A549 (cell line): Measurements from ENCODE around the gene CPHXL2. TPM values are rescaled to one million over a fixed set of nuclear protein-coding genes. Genes with fewer than 3 reads are reported as not detected.

Experiments
- ATAC-seq, 2 experiments: fragments of 200-7000 bp in 1 of 2; fragments of >200 bp in 1 of 2; cut with Nextera tagmentation in 1 of 2; cut with Tn5 transposase in 1 of 2; 3 replicates each; pipeline versions ENCODE4 v1.8.0 to v1.9.1; 2018 to 2020; ENCODE audit warnings: mild to moderate bottlenecking in 1 of 2, moderate library complexity in 1 of 2
- CTCF ChIA-PET: fragments of 300-600 bp; sonication (Branson Sonifier 250); formaldehyde crosslinking; extraction: SDS; loops from one replicate; lab custom pipeline; 2021; ENCODE audit warnings: antibody characterized with exemption, inconsistent platforms; lab: Yijun Ruan, JAX
- POLR2A ChIA-PET: fragments of 350-600 bp; formaldehyde crosslinking; extraction: SDS; loops from one replicate; lab custom pipeline; 2021; ENCODE audit warnings: antibody characterized with exemption, inconsistent platforms; lab: Yijun Ruan, JAX
- DNase-seq, 2 experiments: peaks; one replicate each; pipeline versions ENCODE4 v3.0.0 to v3.0.0-alpha.2; 2011 to 2016; ENCODE audit warnings: low read depth in 1 of 2, low spot score in 1 of 2
- FAIRE-seq: peaks from 2 replicates; lab custom pipeline; 2011; peaks lifted over from hg19 to GRCh38; lab: Jason Lieb, UNC
- H3K27ac ChIP-seq, 2 experiments: fragments of >200 bp; sonication (Bioruptor Twin); formaldehyde crosslinking; 3 replicates each; pipeline ENCODE4 v1.5.1; 2016 to 2017
- H3K4me1 ChIP-seq: fragments of >200 bp; sonication (Bioruptor Twin); formaldehyde crosslinking; 3 replicates; pipeline ENCODE4 v1.6.1; 2016
- H3K4me2 ChIP-seq: fragments of >200 bp; sonication (Bioruptor Twin); formaldehyde crosslinking; 3 replicates; pipeline ENCODE4 v1.6.1; 2016
- H3K4me3 ChIP-seq: fragments of >200 bp; sonication (Bioruptor Twin); formaldehyde crosslinking; 3 replicates; pipeline ENCODE4 v1.5.1; 2016
- H3K9me3 ChIP-seq: fragments of >200 bp; sonication (Bioruptor Twin); formaldehyde crosslinking; 3 replicates; pipeline ENCODE4 v1.6.1; 2016
- BHLHE40 ChIP-seq: IDR thresholded peaks from 2 replicates; pipeline ENCODE4 v1.6.1; 2012; ENCODE audit warnings: low read depth, low read length, inconsistent platforms
- CBX8 ChIP-seq: fragments of 200-600 bp; sonication (generic); IDR thresholded peaks from 2 replicates; pipeline ENCODE4 v1.6.1; 2016
- CEBPB ChIP-seq, 2 experiments: fragments of >200 bp in 1 of 2; sonication (Bioruptor Twin) in 1 of 2; formaldehyde crosslinking in 1 of 2; IDR thresholded peaks; 2 replicates each; pipeline ENCODE4 v1.6.1; 2012 to 2016
- CHD2 ChIP-seq: fragments of 150-350 bp; IDR thresholded peaks from 2 replicates; pipeline ENCODE4 v1.6.1; 2014; ENCODE audit warnings: low read length; ENCODE audit not compliant: partially characterized antibody
- CHD4 ChIP-seq: fragments of 200-600 bp; sonication (generic); IDR thresholded peaks from 2 replicates; pipeline ENCODE4 v1.6.1; 2016; ENCODE audit warnings: antibody characterized with exemption, mild to moderate bottlenecking, borderline replicate concordance
- EHF ChIP-seq: fragments of 250-450 bp; sonication (Bioruptor Pico); IDR thresholded peaks from 2 replicates; pipeline ENCODE4 v1.5.0; 2020; ENCODE audit warnings: mild to moderate bottlenecking
- FOSL2 ChIP-seq, 2 experiments: fragments of 450-650 bp in 1 of 2; fragments of >200 bp in 1 of 2; sonication (Bioruptor Twin) in 1 of 2; formaldehyde crosslinking; IDR thresholded peaks; 2 replicates each; pipeline versions ENCODE4 v1.5.0 to v1.6.1; 2016 to 2020; ENCODE audit warnings: mild to moderate bottlenecking in 1 of 2, moderate library complexity in 1 of 2
- GATA3 ChIP-seq: IDR thresholded peaks from 2 replicates; pipeline ENCODE4 v1.6.1; 2012; ENCODE audit warnings: borderline replicate concordance
- HDAC2 ChIP-seq: fragments of 200-600 bp; sonication (generic); IDR thresholded peaks from 2 replicates; pipeline ENCODE4 v1.6.1; 2016
- HEYL ChIP-seq: fragments of 250-450 bp; sonication (Bioruptor Pico); IDR thresholded peaks from 2 replicates; pipeline ENCODE4 v1.8.0; 2021; ENCODE audit warnings: mild to moderate bottlenecking, moderate library complexity
- HOXA7 ChIP-seq: fragments of 250-450 bp; sonication (Bioruptor Pico); IDR thresholded peaks from 2 replicates; pipeline ENCODE4 v1.5.0; 2020; ENCODE audit warnings: mild to moderate bottlenecking, moderate library complexity
- HOXB13 ChIP-seq: fragments of 250-450 bp; sonication (Bioruptor Pico); IDR thresholded peaks from 2 replicates; pipeline ENCODE4 v1.5.0; 2020; ENCODE audit warnings: low read depth, mild to moderate bottlenecking, moderate library complexity
- JUN ChIP-seq, 2 experiments: fragments of >200 bp; sonication (Bioruptor Twin); formaldehyde crosslinking; IDR thresholded peaks; 2 replicates in 1 of 2; 3 replicates in 1 of 2; pipeline ENCODE4 v1.6.1; 2016 to 2017
- JUNB ChIP-seq: fragments of >200 bp; sonication (Bioruptor Twin); formaldehyde crosslinking; IDR thresholded peaks from 2 replicates; pipeline ENCODE4 v1.6.1; 2016
- KDM1A ChIP-seq: fragments of 200-600 bp; sonication (generic); IDR thresholded peaks from 2 replicates; pipeline ENCODE4 v1.6.1; 2016; ENCODE audit warnings: low read depth, mild to moderate bottlenecking
- KDM5A ChIP-seq: fragments of 200-600 bp; sonication (generic); IDR thresholded peaks from 2 replicates; pipeline ENCODE4 v1.6.1; 2016; ENCODE audit warnings: antibody characterized with exemption, mild to moderate bottlenecking
- MYC ChIP-seq: IDR thresholded peaks from 2 replicates; pipeline ENCODE4 v1.6.1; 2012; ENCODE audit warnings: mild to moderate bottlenecking, inconsistent platforms, low read length, improper control_type of control experiment, borderline replicate concordance
- POLR2A ChIP-seq: IDR thresholded peaks from 2 replicates; pipeline ENCODE4 v1.6.1; 2012; ENCODE audit warnings: mild to moderate bottlenecking, low read length
- RAD21 ChIP-seq, 2 experiments: fragments of >200 bp in 1 of 2; sonication (Bioruptor Twin) in 1 of 2; formaldehyde crosslinking in 1 of 2; IDR thresholded peaks in 1 of 2; conservative IDR thresholded peaks in 1 of 2; 2 replicates in 1 of 2; 3 replicates in 1 of 2; pipeline ENCODE4 v1.6.1; 2012 to 2018; ENCODE audit warnings: inconsistent platforms in 1 of 2
- RFX5 ChIP-seq: fragments of 450-650 bp; IDR thresholded peaks from 2 replicates; pipeline ENCODE4 v1.7.1; 2014; ENCODE audit warnings: antibody characterized with exemption, mild to moderate bottlenecking, moderate library complexity
- TP53 ChIP-seq: fragments of 250-450 bp; sonication (Bioruptor Pico); IDR thresholded peaks from 2 replicates; pipeline ENCODE4 v1.5.0; 2021; ENCODE audit warnings: mild to moderate bottlenecking, moderate library complexity
- WGBS: methylation state at CpG from one replicate; pipeline ENCODE4 v1.1.6; 2017; ENCODE audit errors: missing lambda C conversion rate; 5-methylcytosine and 5-hydroxymethylcytosine counted together
- polyA plus RNA-seq, 4 experiments: library from polyadenylated mRNA; depleted of rRNA in 3 of 4; stranded (reverse); fragments of >200 nt; fragmentation: RNase III in 1 of 4; extraction: RNeasy Plus Mini Kit Qiagen cat#74134 plus additional on column Dnase treatment in 1 of 4; gene quantifications; 2 replicates in 3 of 4; 3 replicates in 1 of 4; pipeline ENCODE4 v1.2.3, GENCODE V29; 2011 to 2017
- TF ChIP-seq, protein P1 (sequence below): fragments of 150-350 bp; IDR thresholded peaks from 2 replicates; pipeline ENCODE4 v1.6.1; 2014; ENCODE audit warnings: low read depth, mild to moderate bottlenecking, low read length
- TF ChIP-seq, protein P2 (sequence below): IDR thresholded peaks from 2 replicates; pipeline ENCODE4 v1.6.1; 2012; ENCODE audit warnings: low read depth, borderline replicate concordance
- TF ChIP-seq, protein P3 (sequence below): fragments of >200 bp; sonication (Bioruptor Twin); formaldehyde crosslinking; IDR thresholded peaks from 3 replicates; pipeline ENCODE4 v1.6.1; 2016
- TF ChIP-seq, protein P4 (sequence below): IDR thresholded peaks from 2 replicates; pipeline ENCODE4 v1.6.1; 2012
- TF ChIP-seq, protein P5 (sequence below): fragments of 450-650 bp; IDR thresholded peaks from 2 replicates; pipeline ENCODE4 v1.6.1; 2014; ENCODE audit warnings: antibody characterized with exemption
- TF ChIP-seq, protein P6 (sequence below): fragments of 200-600 bp; sonication (generic); IDR thresholded peaks from 2 replicates; pipeline ENCODE4 v1.6.1; 2016; ENCODE audit warnings: antibody characterized with exemption, mild to moderate bottlenecking, moderate library complexity

CPHXL2 gene
- polyA plus RNA-seq, 2 of the 4 experiments (the other 2 are of a cell fraction) = not detected

DNA sequence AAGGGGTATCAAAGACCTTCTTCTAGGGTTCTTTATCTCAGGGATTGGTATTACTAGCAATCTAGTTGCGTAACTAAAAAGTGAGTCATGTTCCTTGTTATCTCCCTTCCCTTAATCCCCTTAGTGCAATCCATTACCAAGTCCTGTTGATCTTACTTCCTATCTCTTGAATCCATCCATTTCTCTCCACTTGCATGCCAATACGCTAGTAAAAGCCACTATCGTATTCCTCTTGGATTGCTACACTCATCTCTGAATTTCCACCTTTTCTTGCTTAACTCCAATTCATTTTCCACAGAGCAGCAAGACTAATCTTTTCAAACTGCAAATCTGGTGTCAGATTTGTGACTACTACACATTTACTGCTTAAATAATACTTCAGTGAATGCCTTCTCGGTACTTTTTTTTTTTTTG, 51.9 kb downstream of the CPHXL2 start:
- DNase-seq (peak; percentile 13 to 37), FAIRE-seq (no peak), ATAC-seq (no peak)
- peaks cover 19% of the 10 kb centered on the region for H3K4me1 ChIP-seq
- WGBS = 81% methylated on average over 4 of the region's 4 CpGs
- TF ChIP-seq FOSL2 (IDR thresholded peaks at IDR 0.05) (0 out of 2 replicates have a peak, but pooled peaks have one; percentile 36), FOSL2 (CRISPR knock-in tag; IDR thresholded peaks at IDR 0.05) (peak; percentile 68), TP53 (CRISPR knock-in tag) (no peak), KDM5A (no peak), RFX5 (no peak), CBX8 (no peak), KDM1A (no peak), CEBPB (IDR thresholded peaks at IDR 0.05) (peak; percentile 71 to 89)
- TF ChIP-seq, all 56 proteins: peak for 2
- H3K4me2 ChIP-seq = no peak overlapping the region
- no peaks in the 10 kb centered on the region for H3K9me3 ChIP-seq
- CTCF ChIA-PET = no interaction called here
- POLR2A ChIA-PET = no interaction called here
- H3K27ac ChIP-seq = no peak overlapping the region
- no peak overlapping the region for H3K4me3 ChIP-seq

DNA sequence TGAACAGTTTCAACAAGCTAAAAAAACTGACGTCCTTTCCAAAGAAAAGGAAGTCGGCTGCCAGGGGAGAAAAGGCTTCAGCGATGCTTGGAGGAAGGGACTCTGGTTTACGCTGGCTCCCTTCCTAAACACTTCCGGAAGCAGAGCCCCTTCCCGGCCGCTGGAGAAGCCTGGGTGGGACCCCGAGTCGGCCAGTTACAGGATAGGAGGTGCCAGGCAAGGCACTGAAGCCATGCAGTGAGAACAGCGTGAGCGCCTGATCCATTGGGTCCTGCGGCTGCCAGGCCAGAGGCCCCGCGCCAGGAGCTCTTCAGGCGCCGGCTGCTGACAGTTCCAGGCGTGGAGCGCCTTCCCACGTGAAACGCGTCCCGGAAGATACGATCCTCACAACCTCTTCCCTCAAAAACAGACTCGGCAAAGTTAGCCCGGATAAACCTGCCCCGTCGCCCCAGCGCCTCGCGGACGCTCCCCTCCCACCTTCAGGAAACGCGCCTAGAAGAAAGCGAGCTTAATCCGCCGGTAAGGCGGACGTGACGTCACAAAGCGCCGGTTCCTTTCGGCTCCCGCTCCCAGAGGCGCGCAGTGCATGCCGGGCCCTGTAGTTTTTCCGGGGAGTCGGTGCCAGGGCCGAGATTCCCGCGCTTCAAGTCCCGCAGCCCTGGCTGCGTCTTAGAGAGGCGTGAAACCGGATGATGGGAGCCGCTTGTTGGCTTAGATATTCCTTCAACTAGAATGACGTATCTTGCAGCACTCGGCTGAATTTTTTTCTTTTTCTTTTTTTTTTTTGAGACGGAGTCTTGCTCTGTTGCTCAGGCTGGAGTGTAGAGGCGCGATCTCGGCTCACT, 53.8 kb downstream of the CPHXL2 start, which contains the start of gene ADAT1:
ADAT1 (minus strand) TSS at position 521 of the 845 bp plus-strand sequence. CDS start 2,482 bp downstream, outside the sequence.
- Histone ChIP-seq H3K9me3 (no peaks in the 10 kb centered on the region), H3K4me1 (peaks cover 19% of the 10 kb centered on the region), H3K4me2 (peak within 1 kb of the TSS; percentile 98), H3K27ac (peak within 1 kb of the TSS; percentile 91 to 96), H3K4me3 (peak within 1 kb of the TSS; percentile 85)
- DNase-seq (peak; percentile 94 to 98), FAIRE-seq (no peak), ATAC-seq (peak; percentile 95 to 98)
- POLR2A ChIA-PET = interaction anchor here (0.5 to 2.2 kb wide), 11 partner anchors 8 to 424 kb away, joined by 3 to 17 read pairs (median 4); partner anchors contain the start of genes CFDP1, GABARAPL2, KARS1 and TERF2IP
- CTCF ChIA-PET = interaction anchor here (0.8 to 1.5 kb wide), 4 partner anchors 11 to 150 kb away, joined by 3 to 8 read pairs (median 3); no protein-coding TSS in a partner anchor
- WGBS = 2% methylated on average over 52 of the region's 62 CpGs
- TF ChIP-seq, protein P1, sequence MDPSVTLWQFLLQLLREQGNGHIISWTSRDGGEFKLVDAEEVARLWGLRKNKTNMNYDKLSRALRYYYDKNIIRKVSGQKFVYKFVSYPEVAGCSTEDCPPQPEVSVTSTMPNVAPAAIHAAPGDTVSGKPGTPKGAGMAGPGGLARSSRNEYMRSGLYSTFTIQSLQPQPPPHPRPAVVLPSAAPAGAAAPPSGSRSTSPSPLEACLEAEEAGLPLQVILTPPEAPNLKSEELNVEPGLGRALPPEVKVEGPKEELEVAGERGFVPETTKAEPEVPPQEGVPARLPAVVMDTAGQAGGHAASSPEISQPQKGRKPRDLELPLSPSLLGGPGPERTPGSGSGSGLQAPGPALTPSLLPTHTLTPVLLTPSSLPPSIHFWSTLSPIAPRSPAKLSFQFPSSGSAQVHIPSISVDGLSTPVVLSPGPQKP = no peak
- TF ChIP-seq, protein P2, sequence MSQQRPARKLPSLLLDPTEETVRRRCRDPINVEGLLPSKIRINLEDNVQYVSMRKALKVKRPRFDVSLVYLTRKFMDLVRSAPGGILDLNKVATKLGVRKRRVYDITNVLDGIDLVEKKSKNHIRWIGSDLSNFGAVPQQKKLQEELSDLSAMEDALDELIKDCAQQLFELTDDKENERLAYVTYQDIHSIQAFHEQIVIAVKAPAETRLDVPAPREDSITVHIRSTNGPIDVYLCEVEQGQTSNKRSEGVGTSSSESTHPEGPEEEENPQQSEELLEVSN = peak; percentile 91
- no peak for TF ChIP-seq HEYL (CRISPR knock-in tag)
- no peak for TF ChIP-seq HDAC2
- TF ChIP-seq, protein P3, sequence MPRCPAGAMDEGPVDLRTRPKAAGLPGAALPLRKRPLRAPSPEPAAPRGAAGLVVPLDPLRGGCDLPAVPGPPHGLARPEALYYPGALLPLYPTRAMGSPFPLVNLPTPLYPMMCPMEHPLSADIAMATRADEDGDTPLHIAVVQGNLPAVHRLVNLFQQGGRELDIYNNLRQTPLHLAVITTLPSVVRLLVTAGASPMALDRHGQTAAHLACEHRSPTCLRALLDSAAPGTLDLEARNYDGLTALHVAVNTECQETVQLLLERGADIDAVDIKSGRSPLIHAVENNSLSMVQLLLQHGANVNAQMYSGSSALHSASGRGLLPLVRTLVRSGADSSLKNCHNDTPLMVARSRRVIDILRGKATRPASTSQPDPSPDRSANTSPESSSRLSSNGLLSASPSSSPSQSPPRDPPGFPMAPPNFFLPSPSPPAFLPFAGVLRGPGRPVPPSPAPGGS = peak; percentile 93
- TF ChIP-seq POLR2A = peak; percentile 88
- peak; percentile 18; the same call in 1 of the 2 replicates for TF ChIP-seq GATA3
- no peak for TF ChIP-seq CHD4
- TF ChIP-seq BHLHE40 = no peak
- TF ChIP-seq, protein P4, sequence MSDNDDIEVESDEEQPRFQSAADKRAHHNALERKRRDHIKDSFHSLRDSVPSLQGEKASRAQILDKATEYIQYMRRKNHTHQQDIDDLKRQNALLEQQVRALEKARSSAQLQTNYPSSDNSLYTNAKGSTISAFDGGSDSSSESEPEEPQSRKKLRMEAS = peak; percentile 89
- TF ChIP-seq, protein P5, sequence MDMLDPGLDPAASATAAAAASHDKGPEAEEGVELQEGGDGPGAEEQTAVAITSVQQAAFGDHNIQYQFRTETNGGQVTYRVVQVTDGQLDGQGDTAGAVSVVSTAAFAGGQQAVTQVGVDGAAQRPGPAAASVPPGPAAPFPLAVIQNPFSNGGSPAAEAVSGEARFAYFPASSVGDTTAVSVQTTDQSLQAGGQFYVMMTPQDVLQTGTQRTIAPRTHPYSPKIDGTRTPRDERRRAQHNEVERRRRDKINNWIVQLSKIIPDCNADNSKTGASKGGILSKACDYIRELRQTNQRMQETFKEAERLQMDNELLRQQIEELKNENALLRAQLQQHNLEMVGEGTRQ = no peak
- TF ChIP-seq HOXB13 = no peak
- TF ChIP-seq EHF = no peak
- peak; percentile 95 for TF ChIP-seq CHD2
- no peak for TF ChIP-seq JUNB
- TF ChIP-seq FOSL2 (IDR thresholded peaks at IDR 0.05) = no peak
- 0 out of 2 replicates have a peak, but pooled peaks have one; percentile 8 for TF ChIP-seq FOSL2 (CRISPR knock-in tag; IDR thresholded peaks at IDR 0.05)
- peak; percentile 58 to 92; a peak in 4 of 5 replicates for TF ChIP-seq JUN (IDR thresholded peaks at IDR 0.05)
- TF ChIP-seq MYC = peak; percentile 51; the same call in 1 of the 2 replicates
- no peak for TF ChIP-seq RAD21 (conservative IDR thresholded peaks at IDR 0.05 in 1 of 2, IDR thresholded peaks at IDR 0.05 in 1 of 2)
- TF ChIP-seq HOXA7 (CRISPR knock-in tag) = no peak
- TF ChIP-seq, protein P6, sequence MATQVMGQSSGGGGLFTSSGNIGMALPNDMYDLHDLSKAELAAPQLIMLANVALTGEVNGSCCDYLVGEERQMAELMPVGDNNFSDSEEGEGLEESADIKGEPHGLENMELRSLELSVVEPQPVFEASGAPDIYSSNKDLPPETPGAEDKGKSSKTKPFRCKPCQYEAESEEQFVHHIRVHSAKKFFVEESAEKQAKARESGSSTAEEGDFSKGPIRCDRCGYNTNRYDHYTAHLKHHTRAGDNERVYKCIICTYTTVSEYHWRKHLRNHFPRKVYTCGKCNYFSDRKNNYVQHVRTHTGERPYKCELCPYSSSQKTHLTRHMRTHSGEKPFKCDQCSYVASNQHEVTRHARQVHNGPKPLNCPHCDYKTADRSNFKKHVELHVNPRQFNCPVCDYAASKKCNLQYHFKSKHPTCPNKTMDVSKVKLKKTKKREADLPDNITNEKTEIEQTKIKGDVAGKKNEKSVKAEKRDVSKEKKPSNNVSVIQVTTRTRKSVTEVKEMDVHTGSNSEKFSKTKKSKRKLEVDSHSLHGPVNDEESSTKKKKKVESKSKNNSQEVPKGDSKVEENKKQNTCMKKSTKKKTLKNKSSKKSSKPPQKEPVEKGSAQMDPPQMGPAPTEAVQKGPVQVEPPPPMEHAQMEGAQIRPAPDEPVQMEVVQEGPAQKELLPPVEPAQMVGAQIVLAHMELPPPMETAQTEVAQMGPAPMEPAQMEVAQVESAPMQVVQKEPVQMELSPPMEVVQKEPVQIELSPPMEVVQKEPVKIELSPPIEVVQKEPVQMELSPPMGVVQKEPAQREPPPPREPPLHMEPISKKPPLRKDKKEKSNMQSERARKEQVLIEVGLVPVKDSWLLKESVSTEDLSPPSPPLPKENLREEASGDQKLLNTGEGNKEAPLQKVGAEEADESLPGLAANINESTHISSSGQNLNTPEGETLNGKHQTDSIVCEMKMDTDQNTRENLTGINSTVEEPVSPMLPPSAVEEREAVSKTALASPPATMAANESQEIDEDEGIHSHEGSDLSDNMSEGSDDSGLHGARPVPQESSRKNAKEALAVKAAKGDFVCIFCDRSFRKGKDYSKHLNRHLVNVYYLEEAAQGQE = peak; percentile 98
